HuH-7 (cell line): ENCODE measurements around the gene FIGN.
A peak's percentile ranks its signal among the peaks of the same experiment; 100 is the strongest.

Experiments
- DNase-seq: peaks from one replicate; pipeline ENCODE4 v3.0.0; 2011; ENCODE audit warnings: low spot score

The FIGN gene

GRCh38 chr2:163612332-163612731 is 123.5 kb downstream of the FIGN start:
- no peak for DNase-seq

- DNase-seq, result no peak
These were observed 124.3 kb downstream of the FIGN start for GRCh38 chr2:163611557-163611906.

GRCh38 chr2:163610817-163611556 is 124.8 kb downstream of the FIGN start:
- peak; percentile 53 for DNase-seq

DNA sequence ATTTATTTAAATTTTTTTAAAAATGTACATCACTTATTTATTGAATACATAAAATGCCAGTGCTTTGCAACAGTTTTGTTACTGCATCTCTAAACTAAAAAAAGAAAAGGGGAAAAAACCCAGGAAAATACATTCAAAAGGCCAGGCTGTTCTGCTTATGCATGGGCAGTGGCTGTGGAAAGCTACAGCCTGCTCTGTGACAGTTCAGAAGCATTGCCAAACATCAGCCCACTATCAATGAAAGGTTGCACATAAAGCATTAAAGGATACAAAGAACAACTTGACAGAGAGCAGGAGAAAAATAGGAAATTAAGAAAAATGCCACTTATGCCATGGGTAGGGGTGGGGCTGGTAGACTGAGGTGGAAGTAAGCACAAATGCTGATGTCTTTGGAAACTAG is 128.2 kb downstream of the FIGN start:
- DNase-seq, result no peak

- no peak for DNase-seq
These were observed 128.9 kb downstream of the FIGN start for GRCh38 chr2:163606878-163607277.

DNA sequence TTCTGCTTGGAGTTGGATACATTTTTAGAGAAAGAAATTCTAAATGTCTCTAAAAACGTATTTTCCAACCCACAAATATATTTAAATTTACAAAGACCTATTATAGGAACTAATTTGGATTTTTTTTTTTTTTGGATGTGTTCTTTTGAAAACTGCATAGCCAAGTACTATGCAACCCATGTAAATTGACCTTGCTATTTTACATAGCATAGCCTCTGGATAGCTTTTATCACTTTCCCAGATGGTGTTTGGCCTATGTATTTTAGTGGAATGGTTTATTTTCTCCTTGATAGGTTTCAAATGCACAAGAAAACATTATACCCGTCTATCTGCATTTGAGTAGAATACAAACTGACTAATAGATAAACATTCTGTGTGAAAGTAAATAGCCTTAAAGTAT is 130.0 kb downstream of the FIGN start:
- DNase-seq, result no peak

GRCh38 chr2:163604941-163605555 is 130.8 kb downstream of the FIGN start:
- DNase-seq, result no peak

- DNase-seq, result no peak
These were observed 133.6 kb downstream of the FIGN start for GRCh38 chr2:163602196-163602595.

DNA sequence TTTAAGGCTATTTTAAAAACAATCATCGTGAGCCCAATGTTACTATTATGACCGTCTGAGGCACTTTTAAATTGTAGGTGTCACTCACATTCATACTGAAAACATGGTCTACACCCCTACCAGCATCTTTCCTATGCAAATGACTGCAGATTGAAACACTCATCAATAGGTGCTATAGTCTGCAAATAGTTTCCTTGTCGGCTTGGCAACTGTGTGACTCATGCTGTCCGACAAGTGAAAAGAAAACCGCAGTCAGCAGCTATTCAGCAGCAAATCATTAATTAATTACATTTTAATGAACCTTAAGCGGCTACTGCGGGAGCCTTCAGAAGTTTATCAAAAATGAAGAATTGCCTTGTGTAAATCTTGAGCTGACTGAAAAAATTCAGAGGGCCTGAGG is 134.4 kb downstream of the FIGN start:
- no peak for DNase-seq

- DNase-seq, result no peak
These were observed 135.0 kb downstream of the FIGN start for GRCh38 chr2:163600801-163601200.

DNA sequence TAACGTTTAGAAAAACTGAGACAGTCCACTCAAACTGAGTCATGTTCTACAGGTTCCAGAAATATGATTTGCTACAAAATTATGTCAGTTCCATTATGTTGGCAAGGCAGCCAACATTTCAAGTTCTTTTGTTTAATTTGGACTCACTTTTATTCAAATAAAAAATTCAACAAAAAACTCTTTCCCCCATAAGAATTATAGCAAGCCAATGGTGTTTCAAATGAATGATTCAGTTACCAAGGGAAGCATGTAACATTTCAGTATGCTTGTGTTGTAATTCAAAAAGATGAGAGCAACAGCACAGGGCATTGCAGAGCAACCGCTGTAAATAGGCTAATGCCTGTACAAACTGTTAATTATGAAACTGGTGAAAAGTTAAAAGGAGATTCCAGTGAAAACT is 140.8 kb downstream of the FIGN start:
- DNase-seq, result no peak

GRCh38 chr2:163594497-163594896 is 141.3 kb downstream of the FIGN start:
- no peak for DNase-seq

- no peak for DNase-seq
These were observed 141.8 kb downstream of the FIGN start for GRCh38 chr2:163593982-163594381.

DNA sequence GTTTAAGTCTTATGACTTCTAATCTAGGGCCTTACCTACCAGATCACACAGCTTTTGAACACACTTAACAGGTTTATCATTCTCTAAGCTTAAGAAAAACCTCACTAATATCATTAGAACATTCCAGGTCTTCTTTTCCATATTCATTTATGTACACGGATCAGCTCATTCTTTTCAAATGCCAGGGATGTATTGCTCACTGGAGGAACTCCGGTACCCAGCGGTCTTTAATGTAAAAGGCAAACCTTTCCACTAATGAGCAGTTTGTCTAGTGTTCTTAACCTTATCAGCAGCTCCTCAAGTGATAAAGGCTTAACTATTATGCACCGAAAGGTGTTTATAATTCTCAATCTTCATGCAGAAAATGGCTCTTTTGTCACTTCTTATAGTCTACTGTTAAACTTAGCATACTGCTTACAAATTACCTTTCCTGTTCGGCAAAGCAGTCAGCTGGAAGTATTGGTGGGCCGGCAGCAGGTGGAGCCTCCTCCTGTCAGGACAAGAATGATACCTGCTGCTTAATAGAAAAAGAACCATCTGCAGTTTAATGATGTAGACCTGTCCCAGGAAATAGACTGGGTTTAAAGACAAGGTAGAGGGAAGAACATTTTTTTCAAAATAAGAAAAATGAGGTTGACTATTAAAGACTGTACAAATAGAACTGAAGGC is 142.7 kb downstream of the FIGN start:
- no peak for DNase-seq

DNA sequence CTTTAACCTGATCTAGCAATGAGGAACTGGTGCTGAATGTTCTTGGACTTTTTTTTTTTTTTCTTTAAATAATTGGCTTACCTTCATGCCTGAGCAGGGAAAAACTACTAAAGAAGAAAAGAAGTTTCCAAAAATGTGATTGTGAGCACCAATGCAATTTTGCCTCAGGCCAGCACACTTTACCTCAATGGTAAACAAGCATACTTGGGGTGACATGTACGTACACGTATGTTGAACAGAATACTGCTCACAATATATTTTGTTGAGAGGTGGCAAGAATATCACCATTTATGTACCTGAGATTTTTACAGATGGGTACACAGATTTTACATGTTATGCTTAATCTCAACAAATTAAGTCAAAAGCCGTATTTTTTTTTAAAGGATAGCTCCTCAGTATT is 144.3 kb downstream of the FIGN start:
- no peak for DNase-seq

DNA sequence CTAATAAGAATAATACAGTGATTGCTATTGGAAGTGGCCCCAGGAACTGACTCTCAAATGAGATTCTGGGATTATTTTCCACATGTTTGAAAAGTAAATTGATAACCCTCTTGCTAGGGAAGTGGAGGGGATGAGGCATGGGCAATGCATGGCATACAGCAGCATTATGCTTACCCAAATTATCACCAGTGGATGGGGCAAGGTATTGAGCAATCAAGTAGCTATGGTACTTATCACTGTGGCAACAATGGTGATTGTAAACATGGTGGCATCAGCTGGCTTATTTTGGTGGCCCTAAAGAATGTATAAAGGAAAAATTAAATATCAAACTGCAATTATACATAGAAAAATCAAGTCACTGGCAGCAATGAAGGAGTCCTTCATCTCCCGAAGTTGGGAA is 155.1 kb downstream of the FIGN start:
- no peak for DNase-seq

DNA sequence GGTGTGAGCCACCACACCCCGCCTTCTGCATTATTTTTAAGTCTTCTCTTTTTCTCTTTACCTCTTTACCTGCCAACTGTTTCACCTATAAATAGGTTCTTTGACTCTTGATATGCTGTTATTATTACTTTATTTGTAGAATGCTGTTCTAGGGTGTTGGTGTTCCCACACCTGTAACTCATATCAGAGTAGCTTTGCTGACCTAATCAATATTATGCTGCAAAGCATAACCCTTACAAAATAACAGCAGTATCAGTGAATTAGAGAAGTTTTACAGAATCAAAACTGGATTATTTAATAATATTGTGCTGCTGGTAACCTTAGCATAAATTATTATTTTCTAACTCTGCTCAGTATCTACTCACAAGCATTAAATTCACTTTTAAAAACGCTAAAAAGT is 161.5 kb downstream of the FIGN start:
- no peak for DNase-seq

DNA sequence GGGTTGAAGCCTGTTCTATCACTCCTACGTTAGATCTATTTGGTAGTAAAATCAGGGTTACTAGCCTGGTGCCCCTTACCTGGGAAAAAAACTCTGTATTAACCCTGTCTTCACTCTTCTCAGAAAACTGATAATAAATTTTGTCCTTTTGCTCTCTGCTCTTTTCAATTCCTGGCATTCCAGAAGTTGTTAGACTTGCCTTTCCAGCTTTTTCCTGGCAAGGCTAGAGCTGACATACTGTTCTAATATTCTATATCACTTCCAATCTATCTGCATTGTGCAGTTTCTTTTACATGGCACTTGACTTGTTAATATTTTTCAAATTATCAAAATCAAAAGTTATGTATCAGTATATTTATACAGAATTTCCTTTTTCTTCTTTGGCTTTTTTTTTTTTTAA is 162.2 kb downstream of the FIGN start:
- no peak for DNase-seq

DNA sequence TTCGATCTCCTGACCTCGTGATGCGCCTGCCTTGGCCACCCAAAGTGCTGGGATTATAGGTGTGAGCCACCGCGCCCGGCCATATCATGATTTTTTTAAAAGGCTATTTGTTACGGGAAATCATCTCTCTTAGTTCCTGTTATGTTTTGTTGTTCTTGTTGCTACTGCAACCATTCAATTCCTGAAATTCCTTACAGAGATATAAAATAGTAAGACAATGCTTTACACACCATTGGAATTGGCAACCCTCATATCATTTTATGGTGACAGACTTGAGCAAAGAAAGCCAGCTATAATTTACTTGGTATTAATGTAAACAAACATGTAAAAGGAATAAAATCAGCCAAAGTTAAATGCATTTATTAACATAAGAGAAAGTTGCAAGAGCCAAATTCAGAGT is 163.0 kb downstream of the FIGN start:
- no peak for DNase-seq

GRCh38 chr2:163571423-163572102 is 164.2 kb downstream of the FIGN start:
- DNase-seq, result no peak

DNA sequence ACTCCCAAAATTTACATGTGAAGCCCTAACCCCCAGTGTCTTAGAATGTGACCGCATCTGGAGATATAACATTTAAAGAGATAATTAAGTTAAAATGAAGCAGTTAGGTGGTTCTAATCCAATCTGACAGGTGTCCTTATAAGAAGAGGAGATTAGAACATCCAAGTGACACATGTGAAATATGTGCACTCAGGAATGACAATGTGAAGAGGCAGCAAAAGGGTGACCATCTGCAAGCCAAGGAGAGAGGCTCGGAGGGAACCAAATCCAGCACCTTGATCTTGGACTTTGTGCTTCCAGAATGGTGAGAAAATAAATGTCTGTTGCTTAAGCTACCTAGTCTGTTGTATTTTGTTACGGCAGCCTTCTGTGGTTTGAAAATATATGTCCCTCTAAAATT is 165.4 kb downstream of the FIGN start:
- DNase-seq, result no peak

- DNase-seq, result no peak
These were observed 170.6 kb downstream of the FIGN start for GRCh38 chr2:163565192-163565591.

GRCh38 chr2:163564236-163564635 is 171.6 kb downstream of the FIGN start:
- no peak for DNase-seq
